Stimulated activated CD4-positive, alpha-beta T cell treated with anti-CD3 and anti-CD28 coated beads, Interleukin-2, amount 100 ng/mL, for 24 hours (primary cell): ENCODE data around the gene SNRPD2.

Source experiments
- DNase-seq, 2 donors: peaks; one replicate each; pipeline ENCODE4 v3.0.0-alpha.2; 2020

SNRPD2 gene

GRCh38 chr19:45655073-45655472 is 36.7 kb downstream of the SNRPD2 start:
- DNase-seq, result no peak

DNA sequence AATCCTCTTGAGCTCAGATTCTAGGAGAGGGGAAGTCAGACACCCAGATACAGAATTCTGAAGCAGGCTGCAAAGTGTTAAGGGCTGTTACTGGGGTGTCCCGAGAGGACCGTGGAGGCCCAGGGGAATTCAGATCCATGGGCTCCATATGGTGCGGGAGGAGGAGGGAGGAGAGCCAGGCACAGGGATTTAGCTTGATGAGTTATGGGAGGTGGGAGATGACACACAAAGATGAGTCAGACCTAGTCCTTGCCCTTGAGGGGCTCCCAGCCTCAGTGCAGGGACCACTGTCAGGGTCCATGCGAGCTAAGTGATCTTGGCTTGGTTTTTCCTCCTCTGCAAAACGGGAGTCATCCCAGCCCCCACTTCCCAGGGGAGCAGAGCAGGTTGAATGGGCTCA is 38.1 kb downstream of the SNRPD2 start:
- no peak for DNase-seq

DNA sequence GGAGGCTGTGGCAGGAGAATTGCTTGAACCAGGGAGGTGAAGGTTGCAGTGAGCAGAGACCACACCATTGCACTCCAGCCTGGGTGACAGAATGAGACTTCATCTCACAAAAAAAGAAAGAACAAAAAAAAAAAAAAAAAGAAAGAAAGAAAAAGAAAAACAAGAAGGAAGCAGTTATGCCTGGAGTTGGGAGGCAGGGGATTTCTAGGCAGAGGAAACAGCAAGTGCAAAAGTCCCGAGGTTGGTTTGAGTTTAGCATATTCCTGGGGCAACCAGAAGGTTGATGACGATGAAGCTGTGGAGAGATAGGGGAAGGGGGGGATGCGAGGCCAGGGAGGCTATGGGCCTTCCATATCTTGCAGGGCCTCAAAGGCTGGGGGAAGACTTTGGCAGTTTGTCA is 41.0 kb downstream of the SNRPD2 start:
- no peak for DNase-seq

DNA sequence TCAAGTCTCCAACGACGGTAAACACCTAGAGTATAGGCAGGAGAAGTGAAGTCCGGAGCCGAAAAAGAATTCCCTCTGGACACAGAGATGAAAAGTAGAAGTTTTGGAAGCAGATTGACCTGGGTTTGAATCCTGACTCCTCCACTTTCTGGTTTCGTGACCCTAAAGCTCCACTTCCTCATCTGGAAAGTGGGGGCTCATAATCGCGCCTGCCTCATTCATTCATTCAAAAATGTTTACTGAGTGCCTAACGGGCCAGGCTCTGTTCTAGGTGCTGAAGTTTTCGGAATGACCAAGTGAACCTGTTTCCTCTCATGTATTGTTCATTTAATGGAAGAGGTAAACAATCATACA is 45.4 kb downstream of the SNRPD2 start:
- no peak for DNase-seq

GRCh38 chr19:45645631-45646344 is 46.0 kb downstream of the SNRPD2 start:
- DNase-seq, result peak; percentile 83 to 84

DNA sequence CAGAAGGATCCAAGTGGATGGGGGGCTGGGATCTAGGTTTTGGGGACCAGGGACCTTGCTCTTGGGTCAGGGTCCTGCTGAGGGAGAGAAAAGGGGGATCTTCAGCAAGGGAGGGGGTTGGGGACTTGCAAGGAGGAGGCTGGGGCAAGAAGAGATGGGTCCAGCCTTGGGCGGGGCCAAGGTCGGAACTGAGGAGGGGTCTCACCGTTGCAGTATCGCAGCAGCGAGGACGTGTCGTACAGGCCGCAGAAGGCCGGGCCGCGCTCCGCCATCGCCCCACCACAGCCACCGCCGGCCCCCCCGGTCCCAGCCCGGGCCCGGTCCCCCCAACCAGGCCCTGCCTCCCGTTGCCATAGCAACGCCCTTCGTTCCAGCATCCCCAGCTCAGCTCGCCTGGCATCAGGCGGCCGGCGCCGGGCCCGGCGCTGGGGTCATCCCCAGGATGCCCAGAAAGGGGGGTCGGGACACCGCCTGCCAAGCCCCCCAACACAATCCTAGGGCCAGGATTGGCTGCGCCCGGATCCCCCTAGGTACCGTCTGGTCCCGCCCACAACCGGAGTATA is 46.6 kb downstream of the SNRPD2 start:
- DNase-seq, result no peak

DNA sequence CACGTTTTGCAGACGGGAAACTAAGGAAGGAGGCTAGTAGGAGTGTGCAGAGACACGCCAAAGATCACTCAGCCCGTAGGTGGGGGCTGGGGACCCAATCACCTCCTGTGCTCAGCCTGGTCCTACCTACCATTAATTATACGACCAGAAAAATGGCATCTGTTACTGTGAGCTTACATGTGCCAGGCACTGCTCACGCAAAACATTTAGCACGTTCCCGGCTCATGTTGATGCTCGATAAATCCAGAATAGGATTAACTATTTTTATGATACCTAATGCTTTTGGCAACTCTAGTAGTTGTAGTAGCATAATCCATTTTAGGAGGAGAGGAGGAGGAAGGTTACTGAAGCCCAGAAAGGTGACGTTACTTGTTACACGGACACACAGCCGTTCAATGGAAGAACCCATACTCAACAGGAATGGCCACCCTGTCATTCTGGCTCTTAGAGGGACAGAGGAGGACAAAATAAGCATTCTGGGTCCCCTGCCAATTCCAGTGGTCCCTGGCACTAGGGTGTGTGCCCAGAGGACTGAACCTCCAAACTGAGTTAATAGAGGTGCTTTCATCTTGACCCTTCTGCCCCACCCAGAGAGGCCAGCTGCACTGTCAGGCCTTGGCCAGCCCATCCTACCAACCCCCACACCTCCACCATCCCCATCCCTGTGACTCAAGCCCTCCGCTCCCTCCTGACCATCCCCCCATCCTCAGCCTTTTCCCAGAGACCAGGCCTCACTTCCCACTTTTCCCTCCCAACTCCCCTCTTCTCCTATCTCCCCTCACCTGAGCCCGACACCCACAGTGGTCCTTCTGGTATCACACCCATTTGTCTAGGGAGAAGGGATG is 47.6 kb downstream of the SNRPD2 start:
- DNase-seq, result no peak

GRCh38 chr19:45643024-45643926 is 48.5 kb downstream of the SNRPD2 start:
- DNase-seq, result peak; percentile 97 to 98

DNA sequence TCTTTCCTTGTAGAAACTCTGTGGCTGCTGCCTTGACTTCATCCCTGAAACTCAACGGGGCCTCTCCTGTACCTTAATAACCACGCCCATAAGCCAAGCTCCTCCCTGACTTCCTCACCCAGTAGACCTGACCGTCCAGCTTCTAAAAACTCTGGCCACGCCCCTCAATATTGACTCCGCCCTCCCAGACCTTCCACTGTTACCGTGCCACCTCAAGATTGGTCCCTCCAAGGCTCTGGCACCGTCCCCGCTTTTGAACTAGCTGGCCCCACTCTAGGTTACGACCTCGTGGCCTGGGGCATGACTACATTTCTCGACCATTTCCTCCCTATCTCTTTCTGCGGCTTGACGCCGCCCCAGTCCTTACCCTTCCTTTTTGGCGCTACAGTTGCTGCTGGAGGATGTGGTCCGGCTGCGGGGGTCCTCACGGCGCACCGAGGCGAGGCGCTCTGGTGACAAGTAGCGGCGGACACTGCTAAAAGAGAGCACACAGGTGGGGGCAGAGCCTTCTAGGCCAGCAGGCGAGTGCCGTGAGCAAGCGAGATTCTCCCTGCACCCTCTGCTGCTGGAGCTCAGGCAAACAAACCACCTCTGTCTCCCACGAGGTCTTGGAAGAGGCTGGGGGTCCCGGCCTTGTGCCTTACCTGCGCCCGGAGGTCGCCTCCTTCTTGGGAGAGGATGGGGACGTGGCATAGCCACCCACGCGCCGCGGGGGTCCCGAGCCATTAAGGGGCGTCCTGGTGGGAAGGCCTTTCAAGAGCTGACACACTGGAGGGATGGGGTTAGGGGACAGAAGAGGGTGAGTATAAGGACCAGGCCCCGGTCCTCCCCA is 50.3 kb downstream of the SNRPD2 start:
- peak; percentile 81 to 94 for DNase-seq

GRCh38 chr19:45640849-45641273 is 50.9 kb downstream of the SNRPD2 start:
- peak; percentile 58 to 74 for DNase-seq

DNA sequence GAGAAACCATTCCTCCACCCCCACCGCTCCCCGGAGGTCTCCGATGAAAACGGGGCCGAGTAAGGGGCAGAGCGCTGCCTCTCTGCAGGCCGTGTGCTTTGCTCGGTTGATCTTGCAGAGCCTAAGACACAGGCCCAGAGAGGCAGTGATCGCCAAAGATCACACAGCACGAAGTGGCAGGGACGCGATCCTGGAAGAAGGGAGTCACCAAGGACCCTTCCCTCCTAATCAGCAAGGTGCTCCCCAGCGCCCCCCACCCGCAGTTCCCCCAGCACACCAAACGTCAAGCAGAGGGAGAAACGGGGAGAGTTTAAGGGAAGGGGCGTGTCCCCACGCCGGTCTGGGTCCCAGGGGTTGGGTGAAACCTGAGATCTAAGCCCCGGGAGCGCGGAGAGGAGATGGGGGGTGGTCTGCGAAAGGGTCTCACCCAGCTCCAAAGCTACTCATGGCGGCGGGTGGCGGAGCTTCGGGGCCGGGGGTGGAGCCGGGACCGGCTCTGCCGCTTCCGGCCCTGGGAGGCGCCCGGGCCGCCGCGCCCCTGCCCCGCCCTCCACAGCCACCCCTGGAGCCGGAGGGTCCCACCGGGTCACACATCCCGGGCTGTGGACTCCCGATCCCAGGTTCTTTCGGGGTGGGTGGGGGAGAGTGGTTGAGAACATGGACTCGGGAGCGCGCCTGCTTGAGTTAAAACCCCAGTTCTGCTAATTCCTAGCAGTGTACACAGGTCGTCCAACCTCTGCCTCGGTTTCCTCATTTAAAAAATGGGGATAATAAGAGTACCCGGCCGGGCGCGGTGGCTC is 52.6 kb downstream of the SNRPD2 start, which contains the start of gene EML2:
Gene EML2, minus strand, starts transcription at position 468 of the 800 bp plus-strand sequence. Its CDS starts 21 bp downstream, at position 447.
- DNase-seq, result peak; percentile 62 to 70

GRCh38 chr19:45637890-45638667 is 53.7 kb downstream of the SNRPD2 start:
- DNase-seq, result no peak
